Mucosa of stomach (tissue), 1 donor: ENCODE data around the gene TCP1.
"Not testable (repeated sequence)": the region's sequence is repeated elsewhere in the genome, so short reads cannot be mapped to it uniquely, and the experiment has no call there.

Experiments
- H3K27me3 ChIP-seq: one replicate; pipeline ENCODE4 v1.7.0; 2013; ENCODE audit warnings: mild to moderate bottlenecking, low read length; ENCODE audit not compliant: control insufficient read depth, insufficient read depth
- H3K36me3 ChIP-seq: one replicate; pipeline ENCODE4 v1.7.0; 2013; ENCODE audit warnings: low read length; ENCODE audit not compliant: control insufficient read depth, insufficient read depth
- H3K4me1 ChIP-seq: one replicate; pipeline ENCODE4 v1.7.0; 2013; ENCODE audit warnings: mild to moderate bottlenecking, low read length; ENCODE audit not compliant: control insufficient read depth, insufficient read depth
- H3K4me3 ChIP-seq: one replicate; pipeline ENCODE4 v1.7.0; 2013; ENCODE audit warnings: low read length
- H3K9ac ChIP-seq: one replicate; pipeline ENCODE4 v1.7.0; 2013; ENCODE audit warnings: mild to moderate bottlenecking, low read length, moderate library complexity
- H3K9me3 ChIP-seq: one replicate; pipeline ENCODE4 v1.7.0; 2013; ENCODE audit warnings: mild to moderate bottlenecking, low read length, moderate library complexity; ENCODE audit not compliant: control insufficient read depth
- donor health status: Pancreatic carcinoma.

TCP1 gene

DNA sequence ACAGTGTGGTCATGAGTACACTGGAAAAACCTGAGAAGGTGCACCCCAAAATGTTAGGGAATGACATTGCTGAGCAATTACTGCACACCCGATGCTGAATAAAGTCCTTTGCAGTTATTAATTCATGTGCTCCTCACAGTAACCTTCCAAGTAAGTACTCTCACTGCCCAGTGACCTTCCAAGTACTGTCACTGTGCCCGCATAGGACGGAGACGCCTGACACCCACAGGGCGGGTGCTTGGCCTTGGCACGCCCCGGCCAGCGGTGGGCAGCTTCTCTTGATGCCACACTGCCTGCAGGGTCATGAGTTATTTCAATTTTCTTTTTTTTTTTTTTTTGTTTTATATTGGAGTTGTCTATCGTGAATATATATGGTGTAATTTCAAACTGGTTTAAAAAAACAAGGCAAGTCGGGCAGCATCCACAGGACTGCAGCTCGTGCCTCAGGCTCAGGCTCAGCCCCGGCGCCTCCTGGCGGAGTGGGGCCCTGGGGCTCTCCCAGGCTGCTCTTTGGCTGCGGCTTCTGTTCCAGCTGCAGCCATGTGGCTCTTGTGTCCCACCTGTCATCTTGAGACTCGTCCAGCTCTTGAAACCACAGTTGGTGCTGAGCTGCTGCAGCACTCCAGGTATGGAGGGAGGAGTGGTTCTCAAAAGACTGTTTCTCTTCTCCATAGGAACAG is 37.7 kb upstream of the TCP1 start:
- no peaks in the 10 kb centered on the region for H3K36me3 ChIP-seq

DNA sequence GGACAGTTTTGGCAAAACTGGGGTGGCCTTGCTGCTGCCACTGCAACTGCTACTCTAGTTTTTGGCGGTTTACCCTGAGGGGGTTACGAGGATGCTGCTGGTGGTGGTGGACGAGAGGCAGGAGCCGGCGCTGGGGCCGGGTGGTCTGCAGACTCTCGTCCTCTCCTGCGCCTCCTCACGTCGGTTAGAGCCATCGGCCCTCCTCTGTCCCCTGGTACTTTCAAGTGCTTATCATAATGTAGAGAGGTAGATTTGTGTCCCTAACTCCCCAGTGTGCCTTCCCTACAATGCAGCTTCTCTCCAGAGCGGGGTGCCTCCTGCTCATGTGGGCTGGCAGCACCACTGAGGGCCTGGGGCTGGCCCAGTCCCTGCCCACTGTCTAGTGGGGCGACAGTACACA is 36.6 kb upstream of the TCP1 start:
- Histone ChIP-seq H3K4me1 (no peaks in the 10 kb centered on the region), H3K4me3 (no peak overlapping the region), H3K27me3 (peaks cover 3% of the 10 kb centered on the region), H3K36me3 (no peaks in the 10 kb centered on the region), H3K9me3 (no peaks in the 10 kb centered on the region), H3K9ac (no peak overlapping the region)

More for the DNA sequence above, 37.7 kb upstream of the TCP1 start:
- H3K27me3 ChIP-seq = peaks cover 3% of the 10 kb centered on the region
- no peaks in the 10 kb centered on the region for H3K4me1 ChIP-seq
- no peak overlapping the region for H3K9ac ChIP-seq
- H3K9me3 ChIP-seq = no peaks in the 10 kb centered on the region
- H3K4me3 ChIP-seq = no peak overlapping the region

DNA sequence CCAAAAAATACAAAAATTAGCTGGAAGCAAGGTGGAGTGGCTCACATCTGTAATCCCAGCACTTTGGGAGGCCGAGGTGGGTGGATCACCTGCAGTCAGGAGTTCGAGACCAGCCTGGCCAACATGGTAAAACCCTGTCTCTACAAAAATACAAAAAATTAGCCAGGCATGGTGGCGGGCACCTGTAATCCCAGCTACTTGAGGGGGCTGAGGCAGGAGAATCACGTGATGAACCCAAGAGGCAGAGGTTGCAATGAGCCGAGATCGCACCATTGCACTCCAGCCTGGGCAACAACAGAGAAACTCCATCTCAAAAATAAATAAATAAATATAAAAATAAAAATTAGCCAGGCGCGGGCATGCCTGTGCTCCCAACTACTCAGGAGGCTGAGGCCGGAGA is 35.3 kb upstream of the TCP1 start:
- H3K27me3 ChIP-seq, H3K4me3 ChIP-seq, H3K36me3 ChIP-seq, H3K4me1 ChIP-seq, H3K9me3 ChIP-seq, H3K9ac ChIP-seq: not testable (repeated sequence)

DNA sequence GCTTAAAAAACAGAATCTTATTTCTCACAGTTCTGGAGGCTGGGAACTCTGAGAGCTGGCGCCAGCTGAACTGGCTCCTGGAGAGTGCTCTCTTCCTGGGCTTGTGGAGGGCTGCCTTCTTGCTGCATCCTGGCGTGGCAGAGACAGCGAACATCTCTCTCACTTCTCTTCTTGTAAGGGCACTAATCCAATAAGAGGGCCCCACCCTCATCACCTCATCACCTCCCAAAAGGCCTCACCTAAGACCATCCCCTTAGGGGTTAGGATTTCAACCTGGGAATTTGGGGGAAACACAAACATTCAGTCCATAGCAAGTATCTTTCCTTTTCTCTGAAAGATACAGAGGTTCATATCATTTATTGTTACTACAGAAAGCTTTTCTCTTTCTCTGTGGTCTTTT is 34.6 kb upstream of the TCP1 start:
- Histone ChIP-seq H3K9ac (no peak overlapping the region), H3K4me1 (no peaks in the 10 kb centered on the region), H3K9me3 (no peaks in the 10 kb centered on the region), H3K27me3 (no peaks in the 10 kb centered on the region), H3K36me3 (no peaks in the 10 kb centered on the region), H3K4me3 (no peak overlapping the region)

DNA sequence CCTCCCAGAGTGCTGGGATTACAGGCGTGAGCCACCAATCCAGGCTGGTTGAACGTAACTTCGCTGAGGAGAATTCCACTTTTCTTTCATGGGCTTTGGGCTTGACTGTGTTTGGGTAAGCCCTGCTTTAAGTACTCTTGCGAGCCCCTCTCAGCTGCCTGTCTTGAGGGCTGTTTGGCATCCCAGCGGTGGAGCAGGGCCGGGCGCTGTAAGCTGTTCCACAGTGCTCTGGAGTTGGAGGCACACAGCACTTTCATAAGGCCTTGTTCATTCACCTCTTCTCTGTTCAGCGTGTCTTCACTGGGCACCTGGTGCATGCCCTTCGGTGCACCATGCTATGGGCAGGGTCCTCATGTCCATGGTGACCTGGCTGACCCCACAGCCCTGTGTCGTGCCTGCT is 32.3 kb upstream of the TCP1 start:
- no peaks in the 10 kb centered on the region for H3K9me3 ChIP-seq

DNA sequence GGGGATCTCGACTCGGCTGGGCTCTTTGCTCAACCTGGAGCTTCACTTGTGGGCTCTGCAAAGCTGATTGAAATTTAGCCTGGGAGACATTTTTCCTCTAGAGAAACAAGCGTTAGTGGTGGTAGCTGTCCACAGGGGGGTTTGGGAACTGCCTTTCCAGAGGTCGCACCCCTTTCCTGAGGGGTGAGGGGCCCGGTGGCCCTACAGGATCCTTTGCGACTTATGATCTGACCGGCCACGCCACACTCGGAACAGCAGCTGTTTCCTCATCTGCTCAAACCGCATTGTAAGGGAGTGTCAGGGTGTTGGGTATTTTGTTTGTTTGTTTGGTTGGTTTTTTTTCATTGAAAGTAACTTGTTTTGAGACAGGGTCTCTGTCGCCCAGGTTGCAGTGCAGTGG is 31.7 kb upstream of the TCP1 start:
- Histone ChIP-seq H3K9me3 (no peaks in the 10 kb centered on the region), H3K36me3 (no peaks in the 10 kb centered on the region), H3K4me1 (no peaks in the 10 kb centered on the region), H3K27me3 (no peaks in the 10 kb centered on the region), H3K9ac (no peak overlapping the region), H3K4me3 (no peak overlapping the region)

More for the DNA sequence above, 32.3 kb upstream of the TCP1 start:
- H3K4me1 ChIP-seq = no peaks in the 10 kb centered on the region
- H3K4me3 ChIP-seq = no peak overlapping the region
- H3K36me3 ChIP-seq = no peaks in the 10 kb centered on the region
- no peaks in the 10 kb centered on the region for H3K27me3 ChIP-seq
- no peak overlapping the region for H3K9ac ChIP-seq

DNA sequence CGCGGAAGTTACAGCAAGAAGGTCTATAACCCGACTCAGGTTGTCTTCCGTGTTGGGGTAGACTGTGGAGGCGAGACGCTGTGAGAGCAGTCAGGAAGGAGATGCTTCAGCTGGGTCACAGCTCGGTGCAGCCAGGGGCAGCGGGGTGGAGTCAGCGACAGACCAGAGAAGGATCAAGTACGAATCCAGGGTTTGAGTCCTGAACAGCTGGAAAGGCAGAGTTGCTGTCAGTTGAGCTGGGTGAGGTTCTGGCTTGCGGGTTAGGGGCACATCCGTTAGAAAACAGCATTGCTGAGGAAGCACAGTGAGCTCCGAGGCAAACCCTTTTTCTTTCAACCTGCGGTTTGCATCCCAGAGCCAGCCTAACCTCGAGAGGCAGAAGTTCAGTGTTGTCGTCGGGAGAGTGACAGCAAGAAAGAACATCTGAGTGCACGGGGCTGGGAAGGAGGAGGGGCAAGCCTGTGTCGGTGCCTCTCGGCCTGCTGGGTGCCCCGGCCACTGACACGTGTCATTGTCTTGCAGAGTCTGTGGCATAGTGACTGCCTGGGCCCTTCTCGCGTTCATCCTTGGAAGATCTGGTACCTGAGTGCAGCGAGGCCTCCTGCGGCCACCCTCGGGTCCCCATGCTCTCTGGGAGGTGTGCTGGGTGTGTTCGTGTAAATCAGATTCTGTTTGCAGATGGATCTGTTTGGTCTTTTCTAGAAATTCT is 30.7 kb upstream of the TCP1 start:
- Histone ChIP-seq H3K9me3 (no peaks in the 10 kb centered on the region), H3K4me1 (no peaks in the 10 kb centered on the region), H3K36me3 (no peaks in the 10 kb centered on the region), H3K27me3 (no peaks in the 10 kb centered on the region), H3K9ac (no peak overlapping the region), H3K4me3 (no peak overlapping the region)

DNA sequence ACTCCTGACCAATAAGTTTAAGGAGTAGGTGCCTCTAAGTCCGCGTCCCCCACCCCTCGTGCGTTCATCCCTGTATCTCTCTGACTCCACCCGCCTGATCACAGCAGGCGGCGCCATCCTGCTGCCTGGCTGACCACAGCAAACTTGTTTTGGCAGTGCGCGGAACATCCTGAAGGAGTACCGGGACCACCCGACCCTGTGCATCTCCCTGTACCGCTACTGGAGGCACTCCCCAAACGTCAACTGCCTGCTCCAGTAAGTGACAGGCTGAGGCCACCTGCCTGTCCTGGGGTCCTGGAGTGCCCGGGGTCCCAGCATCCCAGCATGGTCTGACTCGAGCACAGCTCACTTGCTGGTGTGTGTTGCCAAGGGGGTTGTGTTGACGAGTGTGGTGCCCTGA is 29.7 kb upstream of the TCP1 start:
- H3K9me3 ChIP-seq = no peaks in the 10 kb centered on the region
- no peaks in the 10 kb centered on the region for H3K27me3 ChIP-seq
- no peaks in the 10 kb centered on the region for H3K36me3 ChIP-seq
- no peak overlapping the region for H3K4me3 ChIP-seq
- no peak overlapping the region for H3K9ac ChIP-seq
- no peaks in the 10 kb centered on the region for H3K4me1 ChIP-seq

DNA sequence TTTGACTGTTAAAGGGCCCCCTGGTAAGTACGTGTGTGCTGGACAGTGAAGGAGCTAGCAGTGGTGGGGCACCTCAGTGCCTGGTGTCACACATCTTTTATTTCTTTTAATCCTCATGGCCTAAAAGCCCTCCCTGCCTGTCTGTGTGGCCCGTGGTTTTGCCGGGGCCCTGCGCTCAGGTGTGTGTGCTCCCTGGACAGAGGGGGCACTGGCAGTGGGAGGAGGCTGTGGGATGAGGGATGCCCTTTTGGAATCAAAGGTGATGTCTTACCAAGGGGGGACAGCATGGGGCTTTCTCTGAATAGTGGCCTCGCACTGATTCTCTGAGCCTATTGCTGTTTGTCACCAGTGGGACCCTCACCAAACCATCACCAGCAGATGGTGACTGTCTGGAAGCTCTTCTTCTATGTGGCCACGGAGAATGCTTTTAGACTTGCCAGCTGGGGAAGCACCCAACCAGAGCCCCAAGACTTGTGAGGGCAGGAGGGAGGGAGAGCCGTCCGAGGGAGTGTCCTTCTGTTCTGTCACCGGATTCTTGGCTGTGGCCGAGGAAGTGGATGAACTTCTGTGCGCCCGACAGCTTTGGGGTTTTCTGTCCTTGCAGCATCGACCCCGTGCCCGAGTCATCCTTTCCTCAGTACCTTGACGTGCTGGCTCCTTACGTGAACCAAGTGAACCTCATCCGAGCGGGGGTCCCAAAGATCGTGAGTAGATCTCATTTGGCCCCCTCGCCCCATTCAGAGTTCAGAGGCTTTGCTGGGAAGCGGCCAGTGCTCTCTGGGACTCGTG is 28.7 kb upstream of the TCP1 start:
- no peak overlapping the region for H3K4me3 ChIP-seq
- H3K27me3 ChIP-seq = no peaks in the 10 kb centered on the region
- no peaks in the 10 kb centered on the region for H3K36me3 ChIP-seq
- no peaks in the 10 kb centered on the region for H3K4me1 ChIP-seq
- H3K9me3 ChIP-seq = no peaks in the 10 kb centered on the region
- H3K9ac ChIP-seq = no peak overlapping the region

DNA sequence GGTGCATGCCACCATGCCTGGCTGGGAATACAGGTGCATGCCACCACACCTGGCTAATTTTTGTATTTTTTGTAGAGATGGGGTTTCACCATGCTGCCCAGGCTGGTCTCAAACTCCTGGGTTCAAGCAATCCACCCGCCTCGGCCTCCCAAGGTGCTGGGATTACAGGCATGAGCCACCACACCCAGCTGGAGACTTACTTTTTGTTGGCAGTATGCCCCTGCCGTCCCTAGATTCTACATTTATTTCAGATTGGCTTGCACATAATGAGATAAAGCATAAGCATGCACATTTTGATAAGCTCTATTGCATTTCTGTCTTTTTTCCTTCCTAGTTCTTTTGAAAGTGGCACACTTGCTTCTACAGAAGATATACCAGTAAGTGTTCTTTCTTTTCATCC is 27.4 kb upstream of the TCP1 start:
- not testable (repeated sequence) for H3K4me3 ChIP-seq, H3K27me3 ChIP-seq, H3K9me3 ChIP-seq, H3K9ac ChIP-seq, H3K4me1 ChIP-seq, H3K36me3 ChIP-seq

DNA sequence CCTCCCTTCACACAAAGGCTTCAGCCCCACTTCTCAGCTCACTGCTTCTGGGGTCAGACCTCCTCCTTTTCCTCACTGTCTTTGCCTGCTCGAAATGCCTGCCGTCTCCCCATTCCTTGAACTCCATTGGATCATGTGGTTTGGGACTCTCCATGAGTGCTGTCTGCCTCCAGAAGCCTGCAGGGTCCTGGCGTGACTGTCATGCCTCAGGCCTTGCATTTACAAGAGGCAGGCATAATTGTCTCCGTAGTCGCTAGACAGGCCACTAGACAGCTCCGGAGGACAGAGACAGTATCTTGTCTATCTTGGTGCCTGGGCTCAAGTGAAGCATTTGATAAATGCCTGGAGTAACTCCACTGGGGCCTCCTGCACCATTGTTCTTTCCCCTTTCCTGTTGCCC is 26.0 kb upstream of the TCP1 start:
- Histone ChIP-seq H3K9ac (no peak overlapping the region), H3K4me1 (no peaks in the 10 kb centered on the region)

DNA sequence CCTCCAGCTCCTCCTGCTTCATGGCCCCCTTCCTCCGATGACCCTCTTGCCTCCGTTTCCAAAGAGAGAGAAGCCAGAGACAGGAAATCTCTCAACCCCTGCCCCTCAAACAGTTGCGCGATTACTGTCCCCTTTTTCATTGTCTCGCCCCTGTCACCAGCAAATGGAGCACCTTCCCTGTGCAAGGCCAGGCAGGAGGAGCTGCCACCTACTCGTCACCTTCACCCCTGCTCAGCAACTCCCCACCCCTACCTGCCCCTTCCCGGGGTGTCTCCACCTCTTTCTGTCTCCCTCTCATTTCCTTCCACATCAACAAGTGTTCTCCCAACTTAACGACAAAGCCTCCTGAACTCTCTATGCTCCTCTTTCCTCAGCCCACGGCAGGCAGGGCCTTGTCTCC is 24.4 kb upstream of the TCP1 start:
- no peak overlapping the region for H3K9ac ChIP-seq
- H3K36me3 ChIP-seq = no peaks in the 10 kb centered on the region
- H3K27me3 ChIP-seq = no peaks in the 10 kb centered on the region
- no peaks in the 10 kb centered on the region for H3K4me1 ChIP-seq
- H3K9me3 ChIP-seq = no peaks in the 10 kb centered on the region
- H3K4me3 ChIP-seq = no peak overlapping the region

More for the DNA sequence above, 26.0 kb upstream of the TCP1 start:
- H3K4me3 ChIP-seq = no peak overlapping the region
- H3K9me3 ChIP-seq = no peaks in the 10 kb centered on the region
- no peaks in the 10 kb centered on the region for H3K27me3 ChIP-seq
- no peaks in the 10 kb centered on the region for H3K36me3 ChIP-seq
